ENCODE measurements around the gene AZU1.

DNA sequence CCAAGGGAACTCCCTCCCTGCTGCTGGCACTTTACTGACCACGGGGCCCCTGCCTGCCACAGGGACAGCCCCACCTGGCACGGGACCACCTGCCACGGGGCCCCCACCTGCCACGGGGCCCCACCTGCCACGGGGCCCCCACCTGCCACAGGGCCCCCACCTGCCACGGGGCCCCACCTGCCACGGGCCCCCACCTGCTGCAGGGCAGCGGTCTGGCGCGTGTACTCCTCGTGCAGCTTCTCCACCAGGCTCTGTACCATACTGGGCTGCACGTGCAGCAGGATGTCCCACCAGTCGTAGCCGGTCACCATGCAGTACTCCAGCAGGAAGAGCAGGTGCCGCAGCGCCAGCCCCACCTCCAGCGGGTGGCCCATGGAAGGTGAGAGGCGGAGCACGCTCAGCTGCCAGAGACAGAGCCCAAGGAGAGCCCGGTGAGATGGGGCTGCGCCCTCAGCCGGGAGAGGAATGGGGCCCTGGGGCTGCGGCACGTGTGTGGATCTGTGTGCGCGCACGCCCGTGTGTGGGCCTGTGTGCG lies 49.2 kb downstream of the AZU1 start:
- TF ChIP-seq BRCA1 (IDR thresholded peaks at IDR 0.05; ENCODE audit: low read depth, low read length) (no peak), SIN3A (conservative IDR thresholded peaks at IDR 0.05 in 1 of 2, IDR thresholded peaks at IDR 0.05 in 1 of 2; ENCODE audit: low read depth in 1 of 2, low read length in 2 of 2) (no peak), GABPA (IDR thresholded peaks at IDR 0.05; ENCODE audit: borderline replicate concordance, insufficient read depth, low read length) (no peak), HDAC6 (IDR thresholded peaks at IDR 0.05; ENCODE audit: low read depth, low read length) (no peak), YY1 (IDR thresholded peaks at IDR 0.05; ENCODE audit: low read depth, low read length) (no peak), POLR2A (IDR thresholded peaks at IDR 0.05; ENCODE audit: control extremely low read depth in 1 of 2, low read depth in 2 of 2, low read length in 2 of 2) (no peak)
- TF ChIP-seq, protein P1, sequence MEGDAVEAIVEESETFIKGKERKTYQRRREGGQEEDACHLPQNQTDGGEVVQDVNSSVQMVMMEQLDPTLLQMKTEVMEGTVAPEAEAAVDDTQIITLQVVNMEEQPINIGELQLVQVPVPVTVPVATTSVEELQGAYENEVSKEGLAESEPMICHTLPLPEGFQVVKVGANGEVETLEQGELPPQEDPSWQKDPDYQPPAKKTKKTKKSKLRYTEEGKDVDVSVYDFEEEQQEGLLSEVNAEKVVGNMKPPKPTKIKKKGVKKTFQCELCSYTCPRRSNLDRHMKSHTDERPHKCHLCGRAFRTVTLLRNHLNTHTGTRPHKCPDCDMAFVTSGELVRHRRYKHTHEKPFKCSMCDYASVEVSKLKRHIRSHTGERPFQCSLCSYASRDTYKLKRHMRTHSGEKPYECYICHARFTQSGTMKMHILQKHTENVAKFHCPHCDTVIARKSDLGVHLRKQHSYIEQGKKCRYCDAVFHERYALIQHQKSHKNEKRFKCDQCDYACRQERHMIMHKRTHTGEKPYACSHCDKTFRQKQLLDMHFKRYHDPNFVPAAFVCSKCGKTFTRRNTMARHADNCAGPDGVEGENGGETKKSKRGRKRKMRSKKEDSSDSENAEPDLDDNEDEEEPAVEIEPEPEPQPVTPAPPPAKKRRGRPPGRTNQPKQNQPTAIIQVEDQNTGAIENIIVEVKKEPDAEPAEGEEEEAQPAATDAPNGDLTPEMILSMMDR (IDR thresholded peaks at IDR 0.05; ENCODE audit: control extremely low read depth in 1 of 3, insufficient read depth in 1 of 3, low read depth in 1 of 3, low read length in 3 of 3): no peak
